ENCODE measurements around the gene TIPIN. TPM values are rescaled to one million over a fixed set of nuclear protein-coding genes. Genes with fewer than 3 reads are reported as not detected.

TIPIN gene, protein sequence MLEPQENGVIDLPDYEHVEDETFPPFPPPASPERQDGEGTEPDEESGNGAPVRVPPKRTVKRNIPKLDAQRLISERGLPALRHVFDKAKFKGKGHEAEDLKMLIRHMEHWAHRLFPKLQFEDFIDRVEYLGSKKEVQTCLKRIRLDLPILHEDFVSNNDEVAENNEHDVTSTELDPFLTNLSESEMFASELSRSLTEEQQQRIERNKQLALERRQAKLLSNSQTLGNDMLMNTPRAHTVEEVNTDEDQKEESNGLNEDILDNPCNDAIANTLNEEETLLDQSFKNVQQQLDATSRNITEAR
- total RNA-seq (2021; ENCODE audit: unreplicated experiment) (19.7 TPM), Bru-seq, nascent RNA (percentile 65 among the genes with signal in this experiment), BruChase-seq, experiment 1, labeled RNA remaining after a 2-hour chase (percentile 67 among the genes with signal in this experiment), BruChase-seq, experiment 2, labeled RNA remaining after a 6-hour chase (percentile 71 among the genes with signal in this experiment)
- polyA plus RNA-seq (2012; ENCODE audit: insufficient read length): 9.9 TPM
- long read RNA-seq, transcript TIPIN-201 (8 exons, 1,744 nt): major isoform, 10 of 19 reads
- long read RNA-seq, partial matches to known transcripts: 7 of 19 reads
- long read RNA-seq, other reads (novel, unspliced or antisense): 2 of 19 reads

DNA sequence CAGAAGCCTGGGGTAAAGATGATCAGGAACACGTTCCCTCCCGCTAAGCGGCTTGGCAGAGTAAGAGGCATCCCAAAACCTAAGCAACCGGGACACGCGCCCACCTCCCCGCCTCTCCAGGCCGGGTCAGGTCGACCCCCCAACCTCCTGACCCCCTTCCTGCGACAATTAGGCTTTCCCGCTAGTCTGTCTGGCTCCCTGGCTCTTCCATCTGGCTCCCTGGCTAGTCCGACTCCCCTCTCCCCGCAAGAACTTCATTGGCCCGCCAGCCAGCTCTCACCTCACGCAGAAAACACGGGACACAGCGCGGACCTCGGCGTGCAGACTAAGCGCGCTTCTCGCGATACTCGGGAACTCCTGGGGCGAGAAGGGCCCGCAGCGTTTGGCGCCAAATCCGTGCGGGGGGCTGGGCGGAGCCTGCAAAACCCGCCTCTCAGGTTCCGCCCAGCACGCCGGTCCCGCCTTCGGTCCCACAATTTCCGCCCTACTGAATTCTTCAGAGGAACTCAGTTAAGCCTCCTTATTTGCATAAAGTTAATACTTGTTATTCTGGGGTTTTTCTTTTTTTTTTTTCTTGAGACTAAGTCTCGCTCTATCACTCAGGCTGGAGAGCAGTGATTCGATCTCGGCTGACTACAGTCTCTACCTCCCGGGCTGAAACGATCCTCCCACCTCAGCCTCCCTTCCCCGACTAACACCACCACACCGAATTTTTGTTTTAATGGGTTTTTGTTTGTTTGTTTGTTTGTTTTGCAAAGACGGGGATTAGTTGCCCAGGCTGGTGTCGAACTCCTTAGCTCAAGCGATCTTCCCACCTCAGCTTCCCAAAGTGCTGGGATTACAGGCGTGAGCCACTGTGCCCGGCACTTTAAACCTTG lies at the start of gene TIPIN:
Gene TIPIN, minus strand, starts transcription at position 327 of the 878 bp plus-strand sequence. CDS start 3,738 bp downstream, outside the sequence.
- Histone ChIP-seq H3K36me3 (ENCODE audit: control insufficient read depth, insufficient read depth, low read length) (no peaks in the 10 kb centered on the region), H3K27me3 (ENCODE audit: control insufficient read depth, insufficient read depth, low read length) (no peaks in the 10 kb centered on the region), H3K27ac (ENCODE audit: low read length) (peak within 1 kb of the TSS; percentile 73), H3K9me3 (ENCODE audit: control insufficient read depth, insufficient read depth, low read depth, low read length) (no peaks in the 10 kb centered on the region), H3K4me3 (ENCODE audit: low read depth in 2 of 2, low read length in 2 of 2) (peak within 1 kb of the TSS; percentile 78 to 99), H3K4me1 (ENCODE audit: control insufficient read depth, insufficient read depth, low read length) (no peaks in the 10 kb centered on the region)
- ATAC-seq (peak; percentile 100), DNase-seq (ENCODE audit: low read depth, low spot score) (peak; percentile 78)
- TF ChIP-seq POLR2AphosphoS5 (IDR thresholded peaks at IDR 0.05; ENCODE audit: low read depth, low read length): peak; percentile 96
- peak; percentile 53; the same call in 1 of the 2 replicates for TF ChIP-seq SIN3A (IDR thresholded peaks at IDR 0.05; ENCODE audit: borderline replicate concordance, insufficient read depth, low read depth, low read length)
- TF ChIP-seq TCF7L2 (IDR thresholded peaks at IDR 0.05; ENCODE audit: low read depth, low read length): no peak
- no peak for TF ChIP-seq REST (IDR thresholded peaks at IDR 0.05; ENCODE audit: insufficient read depth in 1 of 2, low read depth in 2 of 2, low read length in 1 of 2)
- TF ChIP-seq, protein P1, sequence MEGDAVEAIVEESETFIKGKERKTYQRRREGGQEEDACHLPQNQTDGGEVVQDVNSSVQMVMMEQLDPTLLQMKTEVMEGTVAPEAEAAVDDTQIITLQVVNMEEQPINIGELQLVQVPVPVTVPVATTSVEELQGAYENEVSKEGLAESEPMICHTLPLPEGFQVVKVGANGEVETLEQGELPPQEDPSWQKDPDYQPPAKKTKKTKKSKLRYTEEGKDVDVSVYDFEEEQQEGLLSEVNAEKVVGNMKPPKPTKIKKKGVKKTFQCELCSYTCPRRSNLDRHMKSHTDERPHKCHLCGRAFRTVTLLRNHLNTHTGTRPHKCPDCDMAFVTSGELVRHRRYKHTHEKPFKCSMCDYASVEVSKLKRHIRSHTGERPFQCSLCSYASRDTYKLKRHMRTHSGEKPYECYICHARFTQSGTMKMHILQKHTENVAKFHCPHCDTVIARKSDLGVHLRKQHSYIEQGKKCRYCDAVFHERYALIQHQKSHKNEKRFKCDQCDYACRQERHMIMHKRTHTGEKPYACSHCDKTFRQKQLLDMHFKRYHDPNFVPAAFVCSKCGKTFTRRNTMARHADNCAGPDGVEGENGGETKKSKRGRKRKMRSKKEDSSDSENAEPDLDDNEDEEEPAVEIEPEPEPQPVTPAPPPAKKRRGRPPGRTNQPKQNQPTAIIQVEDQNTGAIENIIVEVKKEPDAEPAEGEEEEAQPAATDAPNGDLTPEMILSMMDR (IDR thresholded peaks at IDR 0.05): no peak
- no TSS peak for BruUV-seq (replicated peaks)
- in situ Hi-C loops (cut with HindIII; ENCODE audit: low pct_unique_long_range_greater_than_20kb, low sequenced_read_pairs) (no loop called here), intact Hi-C loops (cut with micrococcal nuclease; ENCODE audit: unreplicated experiment) (no loop called here)
- POLR2A ChIA-PET: interaction anchor here (1.2 kb wide), 1 partner anchor 141 kb away, joined by 5 read pairs; the partner anchor contains the start of gene SNAPC5
- CTCF ChIA-PET: no interaction called here

DNA sequence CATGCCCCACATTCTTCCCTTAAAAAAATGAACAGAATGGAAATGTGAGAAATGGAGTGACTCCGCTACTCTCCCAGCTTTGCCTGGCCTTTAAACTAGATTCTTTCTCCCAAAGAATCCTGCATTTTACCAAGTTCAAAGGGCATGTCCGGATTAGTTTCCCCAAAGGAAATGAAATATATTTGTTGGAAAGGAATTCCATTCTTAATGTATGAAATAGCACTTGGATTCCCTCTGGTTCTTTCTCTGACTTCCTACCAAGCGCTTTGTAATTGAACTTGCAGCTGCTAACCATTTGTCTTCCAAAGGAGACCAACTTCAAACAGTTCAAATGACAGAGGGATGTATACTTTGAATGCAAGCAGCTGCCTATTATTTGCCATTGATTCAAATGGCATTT lies 49.1 kb upstream of the TIPIN start:
- ChIA-PET POLR2A (no interaction called here), CTCF (no interaction called here)
- no peaks in the 10 kb centered on the region for H3K27me3 ChIP-seq (ENCODE audit: control insufficient read depth, insufficient read depth, low read length)
- no peak for DNase-seq (ENCODE audit: low read depth, low spot score)
- no peaks in the 10 kb centered on the region for H3K9me3 ChIP-seq (ENCODE audit: control insufficient read depth, insufficient read depth, low read depth, low read length)
- no peak overlapping the region for H3K27ac ChIP-seq (ENCODE audit: low read length)
- BruUV-seq (replicated peaks): no TSS peak
- H3K4me3 ChIP-seq (ENCODE audit: low read depth in 2 of 2, low read length in 2 of 2): no peak overlapping the region
- intact Hi-C loops (cut with micrococcal nuclease; ENCODE audit: unreplicated experiment) (no loop called here), in situ Hi-C loops (cut with HindIII; ENCODE audit: low pct_unique_long_range_greater_than_20kb, low sequenced_read_pairs) (no loop called here)
- ATAC-seq: no peak
- TF ChIP-seq POLR2AphosphoS5 (IDR thresholded peaks at IDR 0.05; ENCODE audit: low read depth, low read length) (no peak), REST (IDR thresholded peaks at IDR 0.05; ENCODE audit: insufficient read depth in 1 of 2, low read depth in 2 of 2, low read length in 1 of 2) (no peak), SIN3A (IDR thresholded peaks at IDR 0.05; ENCODE audit: borderline replicate concordance, insufficient read depth, low read depth, low read length) (no peak), TCF7L2 (IDR thresholded peaks at IDR 0.05; ENCODE audit: low read depth, low read length) (no peak)
- TF ChIP-seq, protein P1 (IDR thresholded peaks at IDR 0.05): no peak
- H3K4me1 ChIP-seq (ENCODE audit: control insufficient read depth, insufficient read depth, low read length): no peaks in the 10 kb centered on the region
- no peaks in the 10 kb centered on the region for H3K36me3 ChIP-seq (ENCODE audit: control insufficient read depth, insufficient read depth, low read length)
